Body of pancreas (tissue), 4 donors: ENCODE results near the gene RPS6KA2.

Source experiments
- CTCF ChIP-seq, 7 experiments: fragments of 450-650 bp in 4 of 7; fragments of 200-600 bp in 3 of 7; sonication (generic) in 3 of 7; IDR thresholded peaks; one replicate each; pipeline ENCODE4 v1.5.1; 2016 to 2019; ENCODE audit warnings: antibody characterized with exemption in 7 of 7
- POLR2A ChIP-seq, 3 donors: fragments of 450-650 bp; IDR thresholded peaks; one replicate each; pipeline ENCODE4 v1.6.1; 2016; ENCODE audit warnings: antibody characterized with exemption in 3 of 3, mild to moderate bottlenecking in 2 of 3

DNA sequence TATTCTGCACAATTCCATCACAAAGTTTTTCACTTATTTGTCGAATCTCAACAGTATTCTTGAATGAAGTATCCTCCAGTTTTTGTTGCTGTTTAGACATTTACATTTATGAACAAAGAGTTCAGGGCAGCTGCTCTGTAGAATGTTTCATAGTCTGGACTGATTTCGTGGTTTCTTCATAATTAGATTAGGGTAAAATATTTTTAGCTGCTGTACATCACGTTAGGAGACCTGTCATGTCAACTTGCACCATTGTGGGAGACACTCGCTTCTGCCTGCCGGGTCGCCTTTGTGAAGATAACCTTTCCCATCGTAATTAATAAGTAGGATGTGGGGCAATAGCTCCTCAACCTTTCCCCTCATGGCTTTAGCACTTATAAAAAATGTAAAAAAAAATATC lies 27.5 kb upstream of the RPS6KA2 start:
- TF ChIP-seq CTCF (IDR thresholded peaks at IDR 0.05) (no peak), POLR2A (IDR thresholded peaks at IDR 0.05) (no peak)
